GM19099 (cell line): Measurements from ENCODE around the gene DNAJB1.

ENCODE experiments used
- POLR2A ChIP-seq: IDR thresholded peaks from 3 replicates; pipeline ENCODE4 v1.6.1; 2011; ENCODE audit warnings: low read depth; ENCODE audit not compliant: insufficient read length; ENCODE audit errors: extremely low read depth

Gene DNAJB1

DNA sequence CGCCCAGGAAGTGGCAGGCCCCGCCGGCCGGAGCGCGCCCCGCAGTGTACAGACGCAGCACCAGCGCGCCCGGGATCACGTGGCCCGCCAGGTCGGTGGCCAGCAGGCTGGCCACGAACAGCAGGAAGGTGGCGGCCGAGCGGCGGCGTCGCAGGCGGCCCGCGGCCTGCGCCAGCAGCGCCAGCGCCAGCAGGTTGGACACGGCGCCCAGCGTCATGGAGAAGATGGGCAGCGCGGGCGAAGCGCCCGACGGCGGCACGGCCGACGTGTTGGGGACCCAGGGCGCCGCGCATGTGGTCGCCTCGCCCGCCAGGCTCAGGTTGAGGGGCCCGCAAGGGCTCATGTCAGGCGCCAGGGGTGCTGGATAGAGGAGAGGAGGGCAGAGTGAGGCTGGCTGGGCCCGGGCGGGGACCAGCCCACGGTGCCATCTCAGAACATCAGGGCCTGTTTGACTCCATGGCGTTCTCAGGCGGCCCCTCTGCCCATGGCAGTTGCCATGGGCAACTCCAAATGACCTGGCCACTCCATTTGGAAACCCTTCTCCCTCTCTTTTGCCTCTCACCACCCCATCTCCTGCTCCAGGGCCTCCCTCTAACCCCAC lies 44.1 kb downstream of the DNAJB1 start:
- no peak for TF ChIP-seq POLR2A

DNA sequence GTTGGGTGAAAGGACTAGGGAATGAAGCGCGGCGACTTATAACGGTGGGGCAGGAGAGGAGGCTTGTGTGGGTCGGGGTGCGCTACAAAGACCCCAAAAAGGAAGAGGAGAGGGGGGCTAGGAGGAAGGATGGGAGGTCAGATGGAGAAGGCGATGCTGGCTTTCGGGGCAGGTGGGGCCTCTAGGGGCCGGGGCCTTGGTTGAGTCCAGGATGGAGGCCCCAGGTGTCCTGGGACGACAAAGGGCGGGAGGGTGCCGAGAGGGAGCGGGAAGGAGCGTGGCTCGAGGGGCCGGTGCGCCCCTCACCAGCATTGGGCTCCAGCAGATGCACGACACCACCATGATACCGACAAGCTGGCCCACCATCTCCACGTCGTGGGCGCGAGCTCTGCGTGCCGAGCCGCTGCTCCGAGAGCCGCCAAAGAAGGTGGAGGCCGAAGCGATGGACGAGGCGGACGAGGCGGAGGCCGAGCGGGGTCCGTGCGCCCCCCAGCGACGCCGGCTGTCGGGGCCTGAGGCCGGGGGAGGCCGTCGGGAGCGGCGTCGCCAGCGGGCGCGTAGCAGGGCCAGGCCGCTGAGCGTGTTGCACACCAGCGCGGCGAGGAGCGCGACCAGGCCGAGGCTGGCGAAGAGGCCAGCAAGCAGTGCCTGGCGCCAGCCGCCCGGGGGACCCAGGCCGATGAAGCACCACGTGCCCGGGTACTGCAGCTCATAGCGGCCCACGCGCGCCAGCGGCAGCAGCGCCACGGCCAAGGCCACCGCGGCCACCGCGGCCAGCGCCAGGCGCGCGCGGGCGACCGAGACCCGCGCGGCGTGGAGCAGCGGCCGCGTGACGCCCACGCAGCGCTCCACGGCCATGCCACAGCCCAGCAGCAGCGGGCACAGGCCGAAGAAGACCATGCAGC lies 44.9 kb downstream of the DNAJB1 start:
- TF ChIP-seq POLR2A, result no peak

DNA sequence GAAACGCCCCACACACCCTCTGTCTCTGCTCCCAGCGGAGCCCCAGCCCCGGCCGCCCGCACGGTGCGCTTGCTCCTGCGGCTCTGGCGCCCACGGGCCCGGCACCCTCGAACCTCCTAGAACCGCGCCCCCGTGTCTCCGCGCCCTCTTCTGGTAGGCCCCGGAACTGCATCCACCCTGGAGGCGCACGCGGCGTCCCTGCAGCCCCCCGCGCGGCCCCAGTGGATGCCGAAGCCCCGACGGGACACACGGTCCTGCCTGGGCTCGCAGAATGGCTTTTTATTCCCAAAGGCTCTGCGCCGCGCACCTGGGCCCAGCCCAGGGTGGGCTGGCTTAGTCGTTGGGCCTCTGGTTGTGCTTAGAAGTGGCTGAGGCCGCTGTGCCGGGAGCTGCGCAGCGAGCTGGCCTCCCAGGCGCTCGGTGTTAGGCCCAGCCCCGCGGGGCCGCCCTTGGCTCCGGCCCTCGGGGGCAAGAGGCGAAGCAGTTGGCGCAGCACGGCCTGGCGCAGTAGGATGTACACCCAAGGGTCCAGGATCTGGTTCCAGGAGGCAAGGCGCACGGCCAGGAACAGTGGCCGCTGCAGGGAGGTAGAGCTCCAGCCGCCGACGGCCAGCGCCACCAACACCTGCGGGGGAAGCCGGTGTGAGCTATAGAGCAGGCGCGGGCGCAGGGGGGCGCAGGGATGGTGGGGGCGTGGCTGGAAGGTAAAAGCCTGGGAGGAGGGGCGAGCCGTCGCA lies 45.8 kb downstream of the DNAJB1 start:
- no peak for TF ChIP-seq POLR2A

DNA sequence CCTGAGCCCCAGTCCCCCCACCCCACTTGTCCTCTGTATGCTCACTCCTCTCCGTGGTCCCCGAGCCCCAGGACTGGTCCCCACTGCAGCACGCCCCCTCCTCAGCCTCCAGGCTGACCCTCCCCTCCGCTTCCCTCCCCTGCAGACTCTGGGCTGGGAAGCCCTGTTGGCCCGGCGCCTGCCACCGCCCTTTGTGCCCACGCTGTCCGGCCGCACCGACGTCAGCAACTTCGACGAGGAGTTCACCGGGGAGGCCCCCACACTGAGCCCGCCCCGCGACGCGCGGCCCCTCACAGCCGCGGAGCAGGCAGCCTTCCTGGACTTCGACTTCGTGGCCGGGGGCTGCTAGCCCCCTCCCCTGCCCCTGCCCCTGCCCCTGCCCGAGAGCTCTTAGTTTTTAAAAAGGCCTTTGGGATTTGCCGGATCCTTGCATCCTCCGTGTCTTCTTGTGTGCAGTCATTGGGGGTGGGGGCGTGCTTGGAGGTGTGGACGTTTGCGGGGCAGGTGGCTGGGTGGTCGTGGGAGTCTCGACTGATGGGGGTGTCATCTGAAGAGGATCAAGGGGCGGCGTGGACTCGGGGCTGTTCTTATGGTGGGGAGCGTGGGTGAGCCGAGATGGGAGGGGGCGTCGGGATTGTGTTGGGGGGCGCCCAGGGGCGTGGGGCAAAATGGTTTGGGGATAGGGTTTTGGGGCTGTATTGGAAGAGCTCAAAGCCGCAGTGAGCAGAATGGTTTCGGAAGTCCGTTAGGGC lies 46.6 kb downstream of the DNAJB1 start:
- no peak for TF ChIP-seq POLR2A

DNA sequence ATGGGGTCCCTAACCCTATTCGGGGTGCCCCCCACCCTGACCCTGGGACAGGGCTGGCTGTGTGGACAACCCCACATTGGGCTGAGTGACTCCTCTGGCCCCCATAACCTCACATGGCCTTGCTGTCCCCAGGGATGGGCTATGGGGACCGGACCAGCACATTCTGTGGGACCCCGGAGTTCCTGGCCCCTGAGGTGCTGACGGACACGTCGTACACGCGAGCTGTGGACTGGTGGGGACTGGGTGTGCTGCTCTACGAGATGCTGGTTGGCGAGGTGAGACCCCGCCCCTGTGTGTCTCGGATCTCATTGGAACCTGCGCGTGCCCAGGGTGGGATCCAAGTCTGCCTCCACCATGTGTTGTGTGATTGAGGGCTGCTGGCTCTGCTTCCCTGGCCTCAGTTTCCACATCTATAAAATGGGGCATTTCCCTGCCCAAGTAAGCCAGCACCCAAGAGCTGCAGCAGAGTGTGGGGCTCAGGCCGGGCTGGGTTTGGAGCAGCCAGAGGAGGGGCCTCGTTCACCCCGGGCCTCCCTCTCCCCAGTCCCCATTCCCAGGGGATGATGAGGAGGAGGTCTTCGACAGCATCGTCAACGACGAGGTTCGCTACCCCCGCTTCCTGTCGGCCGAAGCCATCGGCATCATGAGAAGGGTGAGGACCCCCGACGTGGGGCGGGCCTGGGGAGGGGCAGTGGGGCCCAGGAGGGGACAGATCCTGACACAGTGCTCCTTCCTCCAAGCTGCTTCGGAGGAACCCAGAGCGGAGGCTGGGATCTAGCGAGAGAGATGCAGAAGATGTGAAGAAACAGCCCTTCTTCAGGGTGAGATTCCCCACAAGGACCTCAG lies 47.9 kb downstream of the DNAJB1 start:
- no peak for TF ChIP-seq POLR2A

DNA sequence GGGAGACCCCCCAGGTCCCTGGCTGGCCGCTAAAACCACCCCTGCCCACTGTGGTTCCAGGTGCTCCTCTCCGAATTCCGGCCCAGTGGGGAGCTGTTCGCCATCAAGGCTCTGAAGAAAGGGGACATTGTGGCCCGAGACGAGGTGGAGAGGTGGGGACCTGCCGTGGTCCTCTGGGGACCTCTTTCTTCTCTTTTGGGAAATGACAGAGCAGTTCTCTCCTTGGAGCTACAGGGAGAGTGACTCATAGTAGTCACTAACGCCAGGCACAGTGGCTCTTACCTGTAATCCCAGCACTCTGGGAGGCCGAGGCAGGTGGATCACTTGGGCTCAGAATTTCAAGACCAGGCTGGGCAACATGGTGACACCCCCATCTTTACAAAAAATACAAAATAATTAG lies 50.4 kb downstream of the DNAJB1 start:
- no peak for TF ChIP-seq POLR2A

DNA sequence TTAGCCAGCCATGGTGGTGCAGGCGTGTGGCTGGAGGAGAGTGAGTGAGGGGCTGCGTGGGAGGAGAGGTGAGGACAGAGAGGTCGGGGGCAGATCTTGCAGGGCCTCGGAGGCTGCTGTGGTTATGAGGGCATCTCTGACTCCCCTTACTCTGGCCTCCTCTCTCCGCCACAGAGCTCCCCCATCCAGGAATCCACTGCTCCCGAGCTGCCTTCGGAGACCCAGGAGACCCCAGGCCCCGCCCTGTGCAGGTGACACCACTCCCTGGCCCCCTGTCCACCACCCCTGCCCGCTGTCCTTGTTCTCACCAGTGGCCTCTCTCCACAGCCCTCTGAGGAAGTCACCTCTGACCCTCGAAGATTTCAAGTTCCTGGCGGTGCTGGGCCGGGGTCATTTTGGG lies 50.8 kb downstream of the DNAJB1 start:
- TF ChIP-seq POLR2A, result no peak
